HG02970 (cell line): Measurements from ENCODE around the gene ZNF85.
A peak's percentile ranks its signal among the peaks of the same experiment; 100 is the strongest.
"Not testable (repeated sequence)": the region's sequence is repeated elsewhere in the genome, so short reads cannot be mapped to it uniquely, and the experiment has no call there.

ENCODE experiments used
- ATAC-seq: cut with Tn5 transposase; IDR thresholded peaks from one replicate; pipeline ENCODE4 v1.9.1; 2021; ENCODE audit warnings: mild to moderate bottlenecking, moderate library complexity, moderate number of reproducible peaks; ENCODE audit not compliant: unreplicated experiment, low FRiP score

ZNF85 gene

GRCh38 chr19:20923077-20923871, at the start of gene ZNF85:
Gene ZNF85, plus strand, starts transcription at chr19:20923251. Its CDS starts 150 bp downstream, at chr19:20923401.
- ATAC-seq: peak; percentile 97

GRCh38 chr19:20879501-20879900, 43.5 kb upstream of the ZNF85 start:
- no peak for ATAC-seq

GRCh38 chr19:20912973-20913372, 10.1 kb upstream of the ZNF85 start:
- ATAC-seq: no peak

- ATAC-seq: no peak
Measured at GRCh38 chr19:20925481-20925880, 2.4 kb downstream of the ZNF85 start.

GRCh38 chr19:20926796-20927195, 3.7 kb downstream of the ZNF85 start:
- no peak for ATAC-seq

- ATAC-seq: no peak
Measured at GRCh38 chr19:20928371-20928770, 5.3 kb downstream of the ZNF85 start.

- ATAC-seq: not testable (repeated sequence)
Measured at GRCh38 chr19:20936322-20936947, 13.4 kb downstream of the ZNF85 start.

- not testable (repeated sequence) for ATAC-seq
Measured at GRCh38 chr19:20952561-20953095, 29.6 kb downstream of the ZNF85 start.

- ATAC-seq: no peak
Measured at GRCh38 chr19:20964798-20965197, 41.7 kb downstream of the ZNF85 start.

- no peak for ATAC-seq
Measured at GRCh38 chr19:20968092-20968491, 45.0 kb downstream of the ZNF85 start.

- no peak for ATAC-seq
Measured at GRCh38 chr19:20969498-20969897, 46.4 kb downstream of the ZNF85 start.

- no peak for ATAC-seq
Measured at GRCh38 chr19:20969898-20970297, 46.8 kb downstream of the ZNF85 start.

GRCh38 chr19:20992788-20993187, 69.7 kb downstream of the ZNF85 start:
- ATAC-seq: not testable (repeated sequence)

GRCh38 chr19:20999731-21000352, 76.8 kb downstream of the ZNF85 start:
- peak; percentile 99 for ATAC-seq
